ENCODE data around the gene RBAK.

- no peak for TF ChIP-seq POLR2A (IDR thresholded peaks at IDR 0.05)
- TF ChIP-seq, protein P1, sequence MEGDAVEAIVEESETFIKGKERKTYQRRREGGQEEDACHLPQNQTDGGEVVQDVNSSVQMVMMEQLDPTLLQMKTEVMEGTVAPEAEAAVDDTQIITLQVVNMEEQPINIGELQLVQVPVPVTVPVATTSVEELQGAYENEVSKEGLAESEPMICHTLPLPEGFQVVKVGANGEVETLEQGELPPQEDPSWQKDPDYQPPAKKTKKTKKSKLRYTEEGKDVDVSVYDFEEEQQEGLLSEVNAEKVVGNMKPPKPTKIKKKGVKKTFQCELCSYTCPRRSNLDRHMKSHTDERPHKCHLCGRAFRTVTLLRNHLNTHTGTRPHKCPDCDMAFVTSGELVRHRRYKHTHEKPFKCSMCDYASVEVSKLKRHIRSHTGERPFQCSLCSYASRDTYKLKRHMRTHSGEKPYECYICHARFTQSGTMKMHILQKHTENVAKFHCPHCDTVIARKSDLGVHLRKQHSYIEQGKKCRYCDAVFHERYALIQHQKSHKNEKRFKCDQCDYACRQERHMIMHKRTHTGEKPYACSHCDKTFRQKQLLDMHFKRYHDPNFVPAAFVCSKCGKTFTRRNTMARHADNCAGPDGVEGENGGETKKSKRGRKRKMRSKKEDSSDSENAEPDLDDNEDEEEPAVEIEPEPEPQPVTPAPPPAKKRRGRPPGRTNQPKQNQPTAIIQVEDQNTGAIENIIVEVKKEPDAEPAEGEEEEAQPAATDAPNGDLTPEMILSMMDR (IDR thresholded peaks at IDR 0.05) = no peak
These were observed 4.6 kb upstream of the RBAK start for GRCh38 chr7:5041047-5041446.
